ENCODE results near the gene CENPK.
"Not testable (repeated sequence)": the region's sequence is repeated elsewhere in the genome, so short reads cannot be mapped to it uniquely, and the experiment has no call there.

The CENPK gene, protein sequence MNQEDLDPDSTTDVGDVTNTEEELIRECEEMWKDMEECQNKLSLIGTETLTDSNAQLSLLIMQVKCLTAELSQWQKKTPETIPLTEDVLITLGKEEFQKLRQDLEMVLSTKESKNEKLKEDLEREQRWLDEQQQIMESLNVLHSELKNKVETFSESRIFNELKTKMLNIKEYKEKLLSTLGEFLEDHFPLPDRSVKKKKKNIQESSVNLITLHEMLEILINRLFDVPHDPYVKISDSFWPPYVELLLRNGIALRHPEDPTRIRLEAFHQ

DNA sequence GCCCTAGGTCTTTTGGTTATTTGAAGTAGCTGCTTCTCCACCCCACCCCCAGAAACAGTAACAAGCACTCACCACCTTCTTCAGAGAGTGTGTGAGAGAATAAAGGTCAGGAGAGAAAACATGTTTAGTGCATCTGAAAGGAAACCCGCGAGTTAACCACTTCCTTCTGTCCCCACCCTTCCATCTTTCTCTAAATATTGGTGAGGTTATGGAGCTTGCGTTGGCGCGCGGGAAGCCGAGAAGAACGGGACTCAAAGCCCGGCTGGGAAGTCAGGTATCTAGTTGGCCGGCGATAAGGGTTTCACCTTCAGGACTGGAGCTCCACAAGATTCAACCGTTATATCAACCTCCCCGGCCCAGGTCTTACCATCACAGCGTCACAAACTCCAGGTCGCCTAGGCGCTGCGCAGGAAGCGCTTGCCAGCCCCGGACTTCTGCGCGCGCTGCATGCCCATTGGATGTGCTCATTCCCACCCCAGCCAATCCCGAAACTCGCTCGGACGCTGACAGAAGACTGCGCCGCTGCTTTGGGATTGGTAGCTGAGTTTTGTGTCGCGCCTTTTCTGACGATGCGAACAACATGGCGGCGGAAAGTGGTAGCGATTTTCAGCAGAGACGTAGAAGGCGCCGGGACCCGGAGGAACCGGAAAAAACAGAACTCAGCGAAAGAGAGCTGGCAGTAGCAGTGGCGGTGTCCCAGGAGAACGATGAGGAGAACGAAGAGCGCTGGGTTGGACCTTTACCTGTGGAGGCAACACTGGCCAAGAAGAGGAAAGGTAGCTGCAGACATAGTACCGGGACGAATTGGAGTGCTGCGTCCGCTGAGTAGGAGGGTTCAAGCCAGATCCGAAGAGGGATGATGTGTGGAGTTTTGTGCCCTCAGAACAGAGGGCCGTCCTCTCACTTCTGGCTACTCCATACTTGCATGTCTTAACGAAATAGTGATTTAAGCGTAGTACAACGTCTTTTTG is at the start of gene CENPK, which contains the start of gene PPWD1:
CENPK (minus strand) TSS at position 438 of the 971 bp plus-strand sequence. CDS start 8,261 bp downstream, outside the sequence.
PPWD1 (plus strand) TSS at position 566 of the 971 bp plus-strand sequence; CDS start at position 581, 15 bp downstream.
- TF ChIP-seq, protein P1, sequence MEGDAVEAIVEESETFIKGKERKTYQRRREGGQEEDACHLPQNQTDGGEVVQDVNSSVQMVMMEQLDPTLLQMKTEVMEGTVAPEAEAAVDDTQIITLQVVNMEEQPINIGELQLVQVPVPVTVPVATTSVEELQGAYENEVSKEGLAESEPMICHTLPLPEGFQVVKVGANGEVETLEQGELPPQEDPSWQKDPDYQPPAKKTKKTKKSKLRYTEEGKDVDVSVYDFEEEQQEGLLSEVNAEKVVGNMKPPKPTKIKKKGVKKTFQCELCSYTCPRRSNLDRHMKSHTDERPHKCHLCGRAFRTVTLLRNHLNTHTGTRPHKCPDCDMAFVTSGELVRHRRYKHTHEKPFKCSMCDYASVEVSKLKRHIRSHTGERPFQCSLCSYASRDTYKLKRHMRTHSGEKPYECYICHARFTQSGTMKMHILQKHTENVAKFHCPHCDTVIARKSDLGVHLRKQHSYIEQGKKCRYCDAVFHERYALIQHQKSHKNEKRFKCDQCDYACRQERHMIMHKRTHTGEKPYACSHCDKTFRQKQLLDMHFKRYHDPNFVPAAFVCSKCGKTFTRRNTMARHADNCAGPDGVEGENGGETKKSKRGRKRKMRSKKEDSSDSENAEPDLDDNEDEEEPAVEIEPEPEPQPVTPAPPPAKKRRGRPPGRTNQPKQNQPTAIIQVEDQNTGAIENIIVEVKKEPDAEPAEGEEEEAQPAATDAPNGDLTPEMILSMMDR (IDR thresholded peaks at IDR 0.05; ENCODE audit: low read depth, low read length) = no peak
- peak; percentile 75 for DNase-seq (ENCODE audit: extremely low read depth, low read depth)

DNA sequence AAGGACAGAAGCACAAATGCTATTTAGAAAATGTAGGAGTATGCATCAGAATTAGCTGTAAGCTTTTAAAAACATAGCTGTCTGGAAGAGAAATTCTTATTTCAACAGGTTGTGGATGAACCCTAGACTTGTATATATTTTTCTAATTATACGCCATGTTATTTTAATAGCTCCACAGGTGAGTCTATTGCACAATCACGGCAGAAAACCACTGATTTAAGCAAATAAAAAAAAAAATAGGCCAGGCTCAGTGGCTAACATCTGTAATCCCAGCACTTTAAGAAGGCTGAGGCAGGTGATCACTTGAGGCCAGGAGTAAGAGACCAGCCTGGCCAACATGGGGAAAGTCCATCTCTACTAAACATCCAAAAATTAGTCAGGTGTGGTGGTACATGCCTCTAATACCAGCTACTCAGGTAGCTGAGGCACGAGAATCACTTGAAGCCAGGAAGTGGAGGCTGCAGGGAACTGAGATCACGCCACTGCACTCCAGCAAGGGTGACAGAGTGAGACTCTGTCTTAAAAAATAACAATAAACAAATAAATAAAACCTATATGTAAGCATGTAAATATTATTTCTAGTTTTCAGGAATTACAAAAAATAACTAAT is 49.4 kb upstream of the CENPK start:
- TF ChIP-seq, protein P1 (IDR thresholded peaks at IDR 0.05; ENCODE audit: low read depth, low read length) = no peak
- no peak for DNase-seq (ENCODE audit: extremely low read depth, low read depth)

DNA sequence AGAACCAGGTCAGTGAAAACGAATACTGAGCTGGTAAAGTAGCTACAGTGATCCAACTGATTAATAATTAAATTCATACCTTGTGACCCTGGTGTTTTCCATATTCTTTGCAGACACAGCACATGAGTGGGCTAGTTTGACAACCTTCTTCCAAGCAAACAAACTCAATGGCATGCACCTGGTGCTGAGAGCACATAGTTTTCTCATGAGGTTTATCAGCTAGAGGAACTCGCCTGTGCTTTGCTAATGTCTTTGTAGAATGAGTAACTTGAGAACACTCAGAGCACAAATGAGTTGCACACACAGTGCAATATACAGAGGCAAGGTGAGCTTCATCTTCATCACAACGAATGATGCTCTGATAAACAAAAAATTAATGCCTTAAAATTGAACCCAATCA is 48.6 kb upstream of the CENPK start:
- TF ChIP-seq, protein P1 (IDR thresholded peaks at IDR 0.05; ENCODE audit: low read depth, low read length) = no peak
- DNase-seq (ENCODE audit: extremely low read depth, low read depth) = no peak

GRCh38 chr5:65601761-65602160 is 38.8 kb upstream of the CENPK start:
- not testable (repeated sequence) for DNase-seq (ENCODE audit: extremely low read depth, low read depth)

DNA sequence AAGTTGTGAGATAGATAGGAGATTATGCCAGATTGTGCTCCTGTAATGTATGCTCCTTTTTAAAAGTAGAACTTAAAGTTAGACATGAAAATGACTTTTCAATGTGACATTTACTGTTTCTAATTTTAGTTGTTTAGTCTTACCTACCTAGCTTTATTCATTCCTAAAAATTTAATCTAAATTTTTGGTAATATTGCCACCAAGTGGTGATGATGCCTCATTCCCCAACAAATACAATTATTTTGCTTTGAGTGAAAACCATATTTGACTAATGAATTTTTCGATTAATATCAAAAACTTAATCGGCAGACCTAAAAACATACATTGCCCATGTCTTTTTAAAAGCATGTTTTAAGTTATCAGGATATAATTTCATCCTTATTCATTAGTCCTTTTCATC is 25.7 kb upstream of the CENPK start:
- no peak for DNase-seq (ENCODE audit: extremely low read depth, low read depth)
- TF ChIP-seq, protein P1 (IDR thresholded peaks at IDR 0.05; ENCODE audit: low read depth, low read length) = no peak

- TF ChIP-seq, protein P1 (IDR thresholded peaks at IDR 0.05; ENCODE audit: low read depth, low read length) = no peak
These were observed 14.2 kb upstream of the CENPK start for GRCh38 chr5:65577141-65577540.

GRCh38 chr5:65570598-65571226 is 7.7 kb upstream of the CENPK start:
- TF ChIP-seq, protein P1 (IDR thresholded peaks at IDR 0.05; ENCODE audit: low read depth, low read length) = no peak
- DNase-seq (ENCODE audit: extremely low read depth, low read depth) = no peak

More at GRCh38 chr5:65577141-65577540, 14.2 kb upstream of the CENPK start:
- DNase-seq (ENCODE audit: extremely low read depth, low read depth) = peak; percentile 57

Data from AG09319 (cell line).